B cell (primary cell): ENCODE results near the gene ASB4.

Experiments used
- EZH2 ChIP-seq: IDR thresholded peaks from 2 replicates; pipeline ENCODE4 v1.6.1; 2012; ENCODE audit warnings: borderline replicate concordance, low read depth, mild to moderate bottlenecking, moderate library complexity, low read length; ENCODE audit not compliant: insufficient read depth, poor library complexity, severe bottlenecking
- TF ChIP-seq, protein P1 (sequence below): fragments of 200-600 bp; IDR thresholded peaks from one replicate; pipeline ENCODE4 v1.8.0; 2022; ENCODE audit warnings: antibody characterized with exemption, mild to moderate bottlenecking

GRCh38 chr7:95491201-95491600, 5.5 kb downstream of the ASB4 start:
- no peak for TF ChIP-seq EZH2
- TF ChIP-seq, protein P1, sequence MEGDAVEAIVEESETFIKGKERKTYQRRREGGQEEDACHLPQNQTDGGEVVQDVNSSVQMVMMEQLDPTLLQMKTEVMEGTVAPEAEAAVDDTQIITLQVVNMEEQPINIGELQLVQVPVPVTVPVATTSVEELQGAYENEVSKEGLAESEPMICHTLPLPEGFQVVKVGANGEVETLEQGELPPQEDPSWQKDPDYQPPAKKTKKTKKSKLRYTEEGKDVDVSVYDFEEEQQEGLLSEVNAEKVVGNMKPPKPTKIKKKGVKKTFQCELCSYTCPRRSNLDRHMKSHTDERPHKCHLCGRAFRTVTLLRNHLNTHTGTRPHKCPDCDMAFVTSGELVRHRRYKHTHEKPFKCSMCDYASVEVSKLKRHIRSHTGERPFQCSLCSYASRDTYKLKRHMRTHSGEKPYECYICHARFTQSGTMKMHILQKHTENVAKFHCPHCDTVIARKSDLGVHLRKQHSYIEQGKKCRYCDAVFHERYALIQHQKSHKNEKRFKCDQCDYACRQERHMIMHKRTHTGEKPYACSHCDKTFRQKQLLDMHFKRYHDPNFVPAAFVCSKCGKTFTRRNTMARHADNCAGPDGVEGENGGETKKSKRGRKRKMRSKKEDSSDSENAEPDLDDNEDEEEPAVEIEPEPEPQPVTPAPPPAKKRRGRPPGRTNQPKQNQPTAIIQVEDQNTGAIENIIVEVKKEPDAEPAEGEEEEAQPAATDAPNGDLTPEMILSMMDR: no peak
